Smooth muscle cell (in vitro differentiated cells): Measurements from ENCODE around the gene CTTN. TPM values are rescaled to one million over a fixed set of nuclear protein-coding genes. Genes with fewer than 3 reads are reported as not detected.
"Not testable (repeated sequence)": the region's sequence is repeated elsewhere in the genome, so short reads cannot be mapped to it uniquely, and the experiment has no call there.

Experiments used
- DNase-seq: peaks from one replicate; lab custom pipeline; 2025; ENCODE audit not compliant: unreplicated experiment; lab: John Stamatoyannopoulos, UW
- H2AFZ ChIP-seq: fragments of 200-600 bp; sonication (generic); 2 replicates; pipeline ENCODE4 v1.6.0; 2016; ENCODE audit warnings: antibody characterized with exemption, low read depth, mild to moderate bottlenecking
- H3F3A ChIP-seq: fragments of 200-600 bp; sonication (generic); 2 replicates; pipeline ENCODE4 v1.6.0; 2017; ENCODE audit warnings: antibody characterized with exemption, low read depth
- H3K27ac ChIP-seq: fragments of 200-600 bp; sonication (generic); 2 replicates; pipeline ENCODE4 v1.5.1; 2016; ENCODE audit warnings: low read depth, mild to moderate bottlenecking
- H3K27me3 ChIP-seq: fragments of 200-600 bp; sonication (generic); 2 replicates; pipeline ENCODE4 v1.6.1; 2016; ENCODE audit warnings: low read depth, mild to moderate bottlenecking
- H3K36me3 ChIP-seq: fragments of 200-600 bp; sonication (generic); 2 replicates; pipeline ENCODE4 v1.5.1; 2016; ENCODE audit warnings: low read depth
- H3K4me1 ChIP-seq: fragments of 200-600 bp; sonication (generic); 2 replicates; pipeline ENCODE4 v1.5.1; 2016; ENCODE audit warnings: low read depth
- H3K4me2 ChIP-seq: fragments of 200-600 bp; sonication (generic); 2 replicates; pipeline ENCODE4 v1.6.0; 2016; ENCODE audit warnings: mild to moderate bottlenecking
- H3K4me3 ChIP-seq: fragments of 200-600 bp; sonication (generic); 2 replicates; pipeline ENCODE4 v1.5.1; 2016; ENCODE audit warnings: mild to moderate bottlenecking
- H3K79me2 ChIP-seq: fragments of 200-600 bp; sonication (generic); 2 replicates; pipeline ENCODE4 v1.6.0; 2016; ENCODE audit warnings: low read depth, mild to moderate bottlenecking
- H3K9ac ChIP-seq: fragments of 200-600 bp; sonication (generic); 2 replicates; pipeline ENCODE4 v1.6.0; 2016; ENCODE audit warnings: low read depth
- H3K9me3 ChIP-seq: fragments of 200-600 bp; sonication (generic); replicated peaks from 2 replicates; pipeline ENCODE4 v1.5.1; 2016; ENCODE audit warnings: low read depth
- H4K20me1 ChIP-seq: fragments of 200-600 bp; sonication (generic); 2 replicates; pipeline ENCODE4 v1.6.0; 2016; ENCODE audit warnings: low read depth
- WGBS: methylation state at CpG from one replicate; pipeline ENCODE4 v1.1.7; 2016; ENCODE audit warnings: low lambda C conversion rate; 5-methylcytosine and 5-hydroxymethylcytosine counted together
- polyA plus RNA-seq: library from polyadenylated mRNA; unstranded; fragments of >200 nt; fragmentation: Nextera tagmentation; extraction: Ambion mirVana; gene quantifications from 2 replicates; pipeline ENCODE4 v1.2.1, GENCODE V29; 2016
- total RNA-seq: library from RNA; depleted of rRNA; stranded (reverse); fragments of >200 nt; gene quantifications from 2 replicates; pipeline ENCODE4 v1.2.3, GENCODE V29; 2014
- TF ChIP-seq, protein P1 (sequence below): fragments of 200-600 bp; sonication (generic); IDR thresholded peaks from 2 replicates; pipeline ENCODE4 v1.5.1; 2017; ENCODE audit warnings: borderline replicate concordance, mild to moderate bottlenecking, antibody characterized with exemption; ENCODE audit not compliant: insufficient read depth, poor library complexity, severe bottlenecking

CTTN gene
- total and polyA plus RNA-seq, 2 experiments from 2014 or later: 64.7 to 173 TPM

DNA sequence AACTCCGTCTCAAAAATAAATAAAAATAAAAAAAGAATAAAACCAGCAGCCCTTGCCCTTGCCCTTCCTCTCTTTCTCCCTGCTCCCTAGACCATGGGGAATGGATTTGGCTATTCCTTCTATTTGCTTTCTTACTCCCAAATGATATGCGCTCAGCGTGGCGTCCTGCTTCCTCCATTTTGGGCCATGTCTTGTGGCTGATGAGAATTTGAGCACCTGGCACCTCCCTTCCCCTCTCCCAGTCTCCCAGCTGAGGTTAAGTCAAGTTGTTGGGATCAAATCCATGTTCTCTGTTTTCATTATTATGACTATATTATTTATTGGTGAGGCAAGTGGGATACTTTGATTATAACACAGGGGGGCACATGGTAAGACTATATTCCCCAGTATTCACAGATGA, 10.8 kb upstream of the CTTN start:
- TF ChIP-seq, protein P1, sequence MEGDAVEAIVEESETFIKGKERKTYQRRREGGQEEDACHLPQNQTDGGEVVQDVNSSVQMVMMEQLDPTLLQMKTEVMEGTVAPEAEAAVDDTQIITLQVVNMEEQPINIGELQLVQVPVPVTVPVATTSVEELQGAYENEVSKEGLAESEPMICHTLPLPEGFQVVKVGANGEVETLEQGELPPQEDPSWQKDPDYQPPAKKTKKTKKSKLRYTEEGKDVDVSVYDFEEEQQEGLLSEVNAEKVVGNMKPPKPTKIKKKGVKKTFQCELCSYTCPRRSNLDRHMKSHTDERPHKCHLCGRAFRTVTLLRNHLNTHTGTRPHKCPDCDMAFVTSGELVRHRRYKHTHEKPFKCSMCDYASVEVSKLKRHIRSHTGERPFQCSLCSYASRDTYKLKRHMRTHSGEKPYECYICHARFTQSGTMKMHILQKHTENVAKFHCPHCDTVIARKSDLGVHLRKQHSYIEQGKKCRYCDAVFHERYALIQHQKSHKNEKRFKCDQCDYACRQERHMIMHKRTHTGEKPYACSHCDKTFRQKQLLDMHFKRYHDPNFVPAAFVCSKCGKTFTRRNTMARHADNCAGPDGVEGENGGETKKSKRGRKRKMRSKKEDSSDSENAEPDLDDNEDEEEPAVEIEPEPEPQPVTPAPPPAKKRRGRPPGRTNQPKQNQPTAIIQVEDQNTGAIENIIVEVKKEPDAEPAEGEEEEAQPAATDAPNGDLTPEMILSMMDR: no peak
- Histone ChIP-seq H3K9ac (no peak overlapping the region), H3K27ac (no peak overlapping the region), H3K9me3 (no peaks in the 10 kb centered on the region), H3F3A (no peaks in the 10 kb centered on the region), H2AFZ (no peak overlapping the region), H3K79me2 (no peaks in the 10 kb centered on the region), H3K4me2 (no peak overlapping the region), H3K4me3 (no peak overlapping the region), H3K36me3 (peaks cover 2% of the 10 kb centered on the region), H3K4me1 (no peaks in the 10 kb centered on the region), H3K27me3 (no peaks in the 10 kb centered on the region), H4K20me1 (peaks cover 4% of the 10 kb centered on the region)
- DNase-seq: no peak
- 99% methylated on average over 4 of the region's 4 CpGs for whole genome bisulfite sequencing

DNA sequence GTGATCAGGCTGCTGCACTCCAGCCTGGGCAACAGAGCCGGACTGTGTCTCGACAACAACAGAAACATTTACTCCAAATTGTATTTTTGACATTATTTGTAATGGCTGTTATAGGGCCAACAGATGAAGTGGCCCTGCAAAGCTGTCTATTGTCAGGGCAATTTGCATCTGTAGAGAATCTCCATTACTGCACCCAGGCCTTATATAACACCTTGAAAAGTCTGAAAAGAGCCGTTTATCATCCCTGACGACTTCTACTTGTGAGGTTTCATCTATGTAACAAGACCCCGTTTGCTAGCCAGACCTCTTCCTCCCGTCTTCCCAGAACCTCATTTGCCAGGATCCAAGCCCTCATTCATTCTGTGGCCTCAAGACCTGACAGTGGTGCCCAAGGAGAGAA, 9.1 kb upstream of the CTTN start:
- Histone ChIP-seq H3K9ac (no peak overlapping the region), H3K9me3 (no peaks in the 10 kb centered on the region), H3K36me3 (no peaks in the 10 kb centered on the region), H3K27me3 (no peaks in the 10 kb centered on the region), H4K20me1 (no peaks in the 10 kb centered on the region), H3K4me2 (no peak overlapping the region), H3F3A (no peaks in the 10 kb centered on the region), H2AFZ (no peak overlapping the region), H3K27ac (peak overlapping the region; percentile 15), H3K4me1 (no peaks in the 10 kb centered on the region), H3K79me2 (peaks cover 2% of the 10 kb centered on the region), H3K4me3 (no peak overlapping the region)
- TF ChIP-seq, protein P1: no peak
- WGBS: 80% methylated on average over 6 of the region's 6 CpGs
- no peak for DNase-seq

DNA sequence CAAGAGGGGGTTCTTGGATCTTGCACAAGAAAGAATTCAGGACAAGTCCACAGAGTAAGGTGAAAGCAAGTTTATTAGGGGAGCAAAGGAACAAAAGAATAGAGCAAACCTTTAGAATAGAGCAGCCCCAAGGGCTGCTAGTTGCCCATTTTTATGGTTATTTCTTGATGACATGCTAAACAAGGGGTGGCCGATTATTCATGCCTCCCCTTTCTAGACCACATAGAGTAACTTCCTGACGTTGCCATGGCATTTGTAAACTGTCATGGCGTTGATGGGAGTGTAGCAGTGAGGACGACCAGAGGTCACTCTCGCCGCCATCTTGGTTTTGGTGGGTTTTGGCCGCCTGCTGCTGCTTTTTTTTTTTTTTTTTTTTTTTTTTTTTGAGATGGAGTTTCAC, 7.4 kb upstream of the CTTN start:
- not testable (repeated sequence) for H3K4me2 ChIP-seq, H3K4me1 ChIP-seq, H3K79me2 ChIP-seq, H3F3A ChIP-seq, H3K4me3 ChIP-seq, H2AFZ ChIP-seq, H3K9ac ChIP-seq, H4K20me1 ChIP-seq, DNase-seq, H3K27me3 ChIP-seq, H3K27ac ChIP-seq, H3K36me3 ChIP-seq, H3K9me3 ChIP-seq
- WGBS: 95% methylated on average over 7 of the region's 7 CpGs

DNA sequence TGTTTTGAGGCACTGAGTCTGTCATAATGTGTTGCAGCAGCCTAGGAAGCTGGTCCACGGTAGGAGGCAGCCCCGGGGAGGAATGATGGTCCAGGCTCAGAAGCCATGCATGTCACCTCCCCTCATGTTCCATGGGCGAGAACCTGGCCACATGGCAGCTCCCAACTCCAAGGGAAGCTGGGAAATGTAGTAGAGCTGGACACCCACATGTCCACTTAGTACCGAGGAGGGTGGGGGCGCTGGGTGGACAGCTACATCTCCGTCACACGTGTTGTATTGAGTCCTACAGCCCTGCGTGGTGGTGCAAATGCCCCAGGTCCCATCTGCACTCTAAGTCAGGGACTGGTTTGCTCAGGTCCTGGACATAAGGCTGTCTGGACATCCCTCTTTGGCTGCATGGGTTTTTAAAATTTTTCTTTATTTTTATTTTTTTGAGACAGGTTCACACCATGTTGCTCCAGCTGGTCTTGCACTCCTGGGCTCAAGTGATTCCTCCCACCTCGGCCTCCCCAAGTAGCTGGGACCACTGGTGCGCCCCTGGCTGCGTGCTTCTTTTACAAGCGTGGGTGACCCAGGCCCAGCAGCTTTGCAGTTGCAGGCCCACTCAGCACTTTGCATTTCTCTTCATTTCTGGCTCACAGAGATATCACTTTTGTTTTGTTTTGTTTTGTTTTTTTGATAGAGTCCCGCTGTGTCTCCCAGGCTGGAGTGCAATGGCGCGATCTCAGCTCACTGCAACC, 3.9 kb upstream of the CTTN start:
- no peak for DNase-seq
- no peaks in the 10 kb centered on the region for H3K4me1 ChIP-seq

More for the DNA sequence above, 3.9 kb upstream of the CTTN start:
- Histone ChIP-seq H3K27me3 (no peaks in the 10 kb centered on the region), H3K4me2 (no peak overlapping the region), H3K9me3 (no peaks in the 10 kb centered on the region), H3K4me3 (no peak overlapping the region), H3K27ac (no peak overlapping the region), H3F3A (no peaks in the 10 kb centered on the region), H4K20me1 (no peaks in the 10 kb centered on the region), H3K9ac (no peak overlapping the region), H3K36me3 (no peaks in the 10 kb centered on the region), H3K79me2 (peaks cover 29% of the 10 kb centered on the region), H2AFZ (no peak overlapping the region)
- TF ChIP-seq, protein P1: no peak
- WGBS: 97% methylated on average over 15 of the region's 15 CpGs
